OCI-LY3 (cell line): ENCODE results near the gene C2CD4D.

ENCODE experiments used
- H2AFZ ChIP-seq: fragments of 200-600, 300-600 bp; shearing (Covaris generic); 2 replicates; pipeline ENCODE4 v1.6.0; 2014; ENCODE audit warnings: antibody characterized with exemption, low read depth, low read length
- H3K27ac ChIP-seq: fragments of 200-600, 300-600 bp; sonication (generic); 2 replicates; pipeline ENCODE4 v1.5.1; 2014; ENCODE audit warnings: mild to moderate bottlenecking, low read length, moderate library complexity, mixed read lengths
- H3K27me3 ChIP-seq: fragments of 200-600, 300-600 bp; sonication (generic); 2 replicates; pipeline ENCODE4 v1.6.1; 2014; ENCODE audit warnings: low read depth, low read length, mixed read lengths
- H3K36me3 ChIP-seq: fragments of 200-600, 300-600 bp; sonication (generic); replicated peaks from 2 replicates; pipeline ENCODE3; 2014; ENCODE audit warnings: low read depth, low read length, mixed read lengths
- H3K4me1 ChIP-seq: fragments of 300-600, 200-600 bp; sonication (generic); 2 replicates; pipeline ENCODE4 v1.6.1; 2014; ENCODE audit warnings: low read length, mixed read lengths
- H3K4me2 ChIP-seq: fragments of 200-600, 300-600 bp; sonication (generic); 2 replicates; pipeline ENCODE4 v1.6.1; 2014; ENCODE audit warnings: low read length, mixed read lengths
- H3K4me3 ChIP-seq: fragments of 300-600, 200-600 bp; sonication (generic); 2 replicates; pipeline ENCODE4 v1.5.1; 2014; ENCODE audit warnings: antibody characterized with exemption, mild to moderate bottlenecking, low read length, moderate library complexity
- H3K79me2 ChIP-seq: fragments of 300-600, 200-600 bp; shearing (Covaris generic); 2 replicates; pipeline ENCODE4 v1.6.1; 2014; ENCODE audit warnings: mild to moderate bottlenecking, low read length, mixed read lengths
- H3K9ac ChIP-seq: fragments of 300-600, 200-600 bp; shearing (Covaris generic); 2 replicates; pipeline ENCODE4 v1.6.0; 2014; ENCODE audit warnings: mild to moderate bottlenecking, low read length, moderate library complexity
- H3K9me3 ChIP-seq: fragments of 200-600, 300-600 bp; shearing (Covaris generic); 2 replicates; pipeline ENCODE4 v1.6.1; 2014; ENCODE audit warnings: low read length, mixed read lengths; ENCODE audit not compliant: insufficient read depth
- H4K20me1 ChIP-seq: fragments of 200-600, 300-600 bp; sonication (generic); 2 replicates; pipeline ENCODE4 v1.6.1; 2016; ENCODE audit warnings: low read length, mixed read lengths; ENCODE audit not compliant: insufficient read depth
- CTCF ChIP-seq: fragments of 200-600, 300-600 bp; sonication (generic); IDR thresholded peaks from 2 replicates; pipeline ENCODE4 v1.5.1; 2014; ENCODE audit warnings: antibody characterized with exemption, low read length, low read depth
- EZH2phosphoT487 ChIP-seq: fragments of 200-600 bp; shearing (Covaris generic); IDR thresholded peaks from 2 replicates; pipeline ENCODE4 v1.6.1; 2018; ENCODE audit warnings: antibody characterized with exemption, mixed run types, low read depth

The C2CD4D gene

GRCh38 chr1:151802372-151802771 lies 37.2 kb downstream of the C2CD4D start:
- Histone ChIP-seq H3K36me3 (no peaks in the 10 kb centered on the region), H3K9me3 (no peaks in the 10 kb centered on the region), H3K27me3 (peaks cover 63% of the 10 kb centered on the region), H3K79me2 (no peaks in the 10 kb centered on the region), H3K4me1 (peaks cover 5% of the 10 kb centered on the region; the same call in 1 of the 2 replicates), H3K4me2 (no peak overlapping the region), H3K4me3 (no peak overlapping the region), H3K9ac (no peak overlapping the region), H3K27ac (no peak overlapping the region), H4K20me1 (no peaks in the 10 kb centered on the region), H2AFZ (no peak overlapping the region)
- TF ChIP-seq EZH2phosphoT487 (no peak), CTCF (no peak)

GRCh38 chr1:151801846-151802245 lies 37.8 kb downstream of the C2CD4D start:
- H3K9ac ChIP-seq, result no peak overlapping the region
- peaks cover 65% of the 10 kb centered on the region for H3K27me3 ChIP-seq
- H4K20me1 ChIP-seq, result no peaks in the 10 kb centered on the region
- no peak overlapping the region for H2AFZ ChIP-seq
- no peak overlapping the region for H3K4me2 ChIP-seq
- no peaks in the 10 kb centered on the region for H3K9me3 ChIP-seq
- H3K36me3 ChIP-seq, result no peaks in the 10 kb centered on the region
- peaks cover 5% of the 10 kb centered on the region; the same call in 1 of the 2 replicates for H3K4me1 ChIP-seq
- TF ChIP-seq EZH2phosphoT487 (no peak), CTCF (no peak)
- H3K79me2 ChIP-seq, result no peaks in the 10 kb centered on the region
- H3K27ac ChIP-seq, result no peak overlapping the region
- H3K4me3 ChIP-seq, result no peak overlapping the region

GRCh38 chr1:151801310-151801820 lies 38.3 kb downstream of the C2CD4D start:
- H2AFZ ChIP-seq, result no peak overlapping the region
- peaks cover 68% of the 10 kb centered on the region for H3K27me3 ChIP-seq
- no peak overlapping the region for H3K27ac ChIP-seq
- H3K79me2 ChIP-seq, result no peaks in the 10 kb centered on the region
- peaks cover 5% of the 10 kb centered on the region; the same call in 1 of the 2 replicates for H3K4me1 ChIP-seq
- TF ChIP-seq CTCF, result no peak
- TF ChIP-seq EZH2phosphoT487, result no peak
- no peak overlapping the region for H3K4me2 ChIP-seq
- no peaks in the 10 kb centered on the region for H3K36me3 ChIP-seq
- no peak overlapping the region for H3K9ac ChIP-seq
- no peaks in the 10 kb centered on the region for H4K20me1 ChIP-seq
- H3K4me3 ChIP-seq, result no peak overlapping the region
- no peaks in the 10 kb centered on the region for H3K9me3 ChIP-seq

- no peak overlapping the region for H3K4me2 ChIP-seq
- no peak overlapping the region for H3K27ac ChIP-seq
- H3K36me3 ChIP-seq, result no peaks in the 10 kb centered on the region
- peaks cover 65% of the 10 kb centered on the region for H3K27me3 ChIP-seq
- H3K9ac ChIP-seq, result no peak overlapping the region
- H2AFZ ChIP-seq, result no peak overlapping the region
- H3K9me3 ChIP-seq, result no peaks in the 10 kb centered on the region
- TF ChIP-seq EZH2phosphoT487, result no peak
- no peak for TF ChIP-seq CTCF
- no peak overlapping the region for H3K4me3 ChIP-seq
- peaks cover 5% of the 10 kb centered on the region; the same call in 1 of the 2 replicates for H3K4me1 ChIP-seq
- no peaks in the 10 kb centered on the region for H3K79me2 ChIP-seq
- H4K20me1 ChIP-seq, result no peaks in the 10 kb centered on the region
Observed at GRCh38 chr1:151800830-151801229, 38.8 kb downstream of the C2CD4D start.
